Keratinocyte (primary cell): ENCODE results near the gene CREBRF.
"Not testable (repeated sequence)": the region's sequence is repeated elsewhere in the genome, so short reads cannot be mapped to it uniquely, and the experiment has no call there.

Source experiments
- CTCF ChIP-seq, 3 experiments: IDR thresholded peaks in 1 of 3; conservative IDR thresholded peaks in 1 of 3; optimal IDR thresholded peaks in 1 of 3; 2 replicates in 2 of 3; 3 replicates in 1 of 3; pipeline versions ENCODE3 to v1.5.1; 2011; ENCODE audit warnings: low read length in 3 of 3, mild to moderate bottlenecking in 3 of 3, moderate library complexity in 2 of 3, control low read depth in 1 of 3, inconsistent platforms in 1 of 3; ENCODE audit not compliant: insufficient read depth in 2 of 3; ENCODE audit errors: extremely low read depth in 1 of 3
- EZH2 ChIP-seq: IDR thresholded peaks from one replicate; pipeline ENCODE4 v1.6.1; 2012; ENCODE audit warnings: inconsistent platforms, mild to moderate bottlenecking, low read length, moderate library complexity

GRCh38 chr5:173154619-173155018 lies 98.5 kb downstream of the CREBRF start:
- TF ChIP-seq CTCF (optimal IDR thresholded peaks at IDR 0.05 in 1 of 3, IDR thresholded peaks at IDR 0.05 in 1 of 3, conservative IDR thresholded peaks at IDR 0.05 in 1 of 3; ENCODE audit: extremely low read depth in 1 of 3, insufficient read depth in 2 of 3, low read length in 3 of 3); EZH2: not testable (repeated sequence)
